GM12878 (cell line): ENCODE data around the gene CMSS1. TPM values are rescaled to one million over a fixed set of nuclear protein-coding genes. Genes with fewer than 3 reads are reported as not detected.

Experiments used
- ATAC-seq: fragments of 200-7000 bp; cut with Tn5 transposase; 3 replicates; pipeline ENCODE4 v1.9.1; 2020; ENCODE audit warnings: mild to moderate bottlenecking, moderate library complexity
- BruUV-seq: library from RNA; stranded (reverse); fragments of 400-500 nt; replicated peaks from 2 replicates; lab custom pipeline; 2021; lab: Mats Ljungman, UMichigan
- CTCF ChIA-PET: fragments of 300-600 bp; sonication (Branson Sonifier 250); formaldehyde crosslinking; extraction: SDS; loops from one replicate; lab custom pipeline; 2021; ENCODE audit warnings: inconsistent platforms; lab: Yijun Ruan, JAX
- POLR2A ChIA-PET: fragments of 350-600 bp; formaldehyde crosslinking; extraction: SDS; loops from one replicate; lab custom pipeline; 2021; ENCODE audit warnings: inconsistent platforms; lab: Charles Lee
- RAD21 ChIA-PET: fragments of 300-600 bp; sonication (Branson Sonifier 250); formaldehyde crosslinking; loops from one replicate; lab custom pipeline; 2023; ENCODE audit warnings: antibody characterized with exemption; ENCODE audit not compliant: unreplicated experiment; lab: Charles Lee
- SMC1A ChIA-PET: fragments of 300-600 bp; sonication (Branson Sonifier 250); formaldehyde crosslinking; loops from one replicate; lab custom pipeline; 2023; ENCODE audit not compliant: unreplicated experiment, uncharacterized antibody; lab: Charles Lee
- DNase-seq: peaks from one replicate; pipeline ENCODE4 v3.0.0-alpha.2; 2011; ENCODE audit warnings: low read depth, low spot score
- FAIRE-seq: peaks from 3 replicates; lab custom pipeline; 2011; peaks lifted over from hg19 to GRCh38; lab: Jason Lieb, UNC
- H2AFZ ChIP-seq: 2 replicates; pipeline ENCODE4 v1.6.0; 2011; ENCODE audit warnings: low read depth, low read length, control low read depth; ENCODE audit not compliant: control insufficient read depth
- H3K27ac ChIP-seq: 2 replicates; pipeline ENCODE4 v1.5.1; 2011; ENCODE audit warnings: control low read depth; ENCODE audit not compliant: control insufficient read depth, insufficient read depth
- H3K27me3 ChIP-seq, 2 experiments: replicated peaks in 1 of 2; 2 replicates each; pipeline versions ENCODE4 v1.6.0 to v1.6.1; 2011; ENCODE audit warnings: low read length in 1 of 2; ENCODE audit not compliant: control insufficient read depth in 2 of 2, insufficient read depth in 2 of 2
- H3K36me3 ChIP-seq, 2 experiments: 2 replicates each; pipeline ENCODE4 v1.5.1; 2011; ENCODE audit warnings: low read length in 1 of 2; ENCODE audit not compliant: control insufficient read depth in 2 of 2, insufficient read depth in 2 of 2
- H3K4me1 ChIP-seq: 2 replicates; pipeline ENCODE4 v1.6.1; 2011; ENCODE audit warnings: mild to moderate bottlenecking, low read length, moderate library complexity, mixed read lengths; ENCODE audit not compliant: control insufficient read depth, insufficient read depth
- H3K4me2 ChIP-seq: 2 replicates; pipeline ENCODE4 v1.6.0; 2011; ENCODE audit warnings: control low read depth; ENCODE audit not compliant: control insufficient read depth, insufficient read depth
- H3K4me3 ChIP-seq: fragments of 200-600 bp; sonication (generic); 2 replicates; pipeline ENCODE4 v1.5.1; 2016
- H3K79me2 ChIP-seq: 2 replicates; pipeline ENCODE4 v1.6.0; 2011; ENCODE audit warnings: low read length; ENCODE audit not compliant: control insufficient read depth, insufficient read depth
- H3K9ac ChIP-seq: 2 replicates; pipeline ENCODE4 v1.8.0; 2011; ENCODE audit warnings: low read length, control low read depth, mixed read lengths; ENCODE audit not compliant: control insufficient read depth, insufficient read depth
- H3K9me3 ChIP-seq: replicated peaks from 3 replicates; pipeline ENCODE4 v1.5.1; 2011; ENCODE audit warnings: mild to moderate bottlenecking, low read length; ENCODE audit not compliant: control insufficient read depth, insufficient read depth
- H4K20me1 ChIP-seq: 2 replicates; pipeline ENCODE4 v1.6.0; 2011; ENCODE audit not compliant: control insufficient read depth, insufficient read depth
- CBX3 ChIP-seq: fragments of 200-600 bp; sonication (generic); IDR thresholded peaks from 2 replicates; pipeline ENCODE4 v1.6.1; 2016; ENCODE audit warnings: low read depth, borderline replicate concordance
- CREM ChIP-seq: IDR thresholded peaks from 2 replicates; pipeline ENCODE4 v1.6.1; 2014; ENCODE audit warnings: antibody characterized with exemption, low read depth
- JUND ChIP-seq: IDR thresholded peaks from 2 replicates; pipeline ENCODE4 v1.6.1; 2012; ENCODE audit warnings: low read depth, mild to moderate bottlenecking, low read length, improper control_type of control experiment, moderate library complexity
- NBN ChIP-seq: fragments of 450-650 bp; IDR thresholded peaks from 2 replicates; pipeline ENCODE4 v1.6.1; 2016
- NR2F1 ChIP-seq: fragments of 450-650 bp; conservative IDR thresholded peaks from 2 replicates; pipeline ENCODE4 v1.6.1; 2017; ENCODE audit warnings: mild to moderate bottlenecking
- RB1 ChIP-seq: fragments of 450-650 bp; formaldehyde crosslinking; IDR thresholded peaks from 2 replicates; pipeline ENCODE4 v1.6.1; 2017; ENCODE audit warnings: mild to moderate bottlenecking, borderline replicate concordance
- SIX5 ChIP-seq: IDR thresholded peaks from 2 replicates; pipeline ENCODE4 v1.6.1; 2011; ENCODE audit warnings: mild to moderate bottlenecking, low read depth, low read length, moderate library complexity; ENCODE audit not compliant: severe bottlenecking
- SRF ChIP-seq, 2 experiments: IDR thresholded peaks; 2 replicates each; pipeline ENCODE4 v1.6.1; 2011; ENCODE audit warnings: low read depth in 2 of 2, low read length in 2 of 2, mild to moderate bottlenecking in 1 of 2, moderate library complexity in 1 of 2
- ZNF217 ChIP-seq: fragments of 450-650 bp; IDR thresholded peaks from 2 replicates; pipeline ENCODE4 v1.6.1; 2017; ENCODE audit warnings: antibody characterized with exemption, mild to moderate bottlenecking
- WGBS: methylation state at CpG from one replicate; pipeline ENCODE4 v1.1.6; 2016; ENCODE audit warnings: low lambda C conversion rate; ENCODE audit not compliant: insufficient replicate concordance, insufficient coverage; ENCODE audit errors: missing lambda C conversion rate; 5-methylcytosine and 5-hydroxymethylcytosine counted together
- in situ Hi-C: fragments of 300-500 bp; cut with MboI; formaldehyde crosslinking; loops from 9 replicates; pipeline ENCODE4 v1.14.3; 2018; ENCODE audit warnings: mixed read lengths
- intact Hi-C: fragments of 100-400 bp; cut with micrococcal nuclease; formaldehyde crosslinking; loops from one replicate; pipeline ENCODE4 v1.14.2; 2022; ENCODE audit not compliant: unreplicated experiment
- polyA plus RNA-seq, 11 experiments: library from polyadenylated mRNA; depleted of rRNA in 4 of 11; unstranded in 6 of 11; stranded (reverse) in 5 of 11; fragments of >200 nt; fragmentation: Nextera tagmentation in 4 of 11; fragmentation: Illumina TruSeq in 1 of 11; extraction: Ambion mirVana in 4 of 11; extraction: Trizol in 1 of 11; gene quantifications; 1 replicate in 1 of 11; 2 replicates in 10 of 11; pipeline versions ENCODE4 v1.2.1 to v1.2.3, GENCODE V29; 2011 to 2016; ENCODE audit warnings: inconsistent platforms in 2 of 11, missing spikeins in 2 of 11, low read depth in 1 of 11
- total RNA-seq, 4 experiments: library from RNA; depleted of rRNA in 3 of 4; stranded (reverse); fragments of >200 nt in 3 of 4; fragmentation: Illumina TruSeq in 1 of 4; extraction: Trizol in 1 of 4; gene quantifications; 2 replicates each; pipeline versions ENCODE4 v1.2.1 to v1.2.3, GENCODE V29; 2013 to 2021
- TF ChIP-seq, protein P1 (sequence below): IDR thresholded peaks from 2 replicates; pipeline ENCODE4 v1.6.1; 2011; ENCODE audit warnings: low read depth, low read length, improper control_type of control experiment, borderline replicate concordance
- TF ChIP-seq, protein P2 (sequence below): fragments of 450-650 bp; IDR thresholded peaks from 2 replicates; pipeline ENCODE4 v1.6.1; 2014; ENCODE audit warnings: mild to moderate bottlenecking
- TF ChIP-seq, protein P3 (sequence below): IDR thresholded peaks from 2 replicates; pipeline ENCODE4 v1.6.1; 2011; ENCODE audit warnings: mild to moderate bottlenecking, low read depth, low read length, moderate library complexity; ENCODE audit not compliant: insufficient replicate concordance

CMSS1 gene
- total and polyA plus RNA-seq, 10 of the 15 experiments (the other 5 are each of a cell fraction or from before 2014, with no cell fraction given): 31.0 to 118 (median 70.1) TPM

DNA sequence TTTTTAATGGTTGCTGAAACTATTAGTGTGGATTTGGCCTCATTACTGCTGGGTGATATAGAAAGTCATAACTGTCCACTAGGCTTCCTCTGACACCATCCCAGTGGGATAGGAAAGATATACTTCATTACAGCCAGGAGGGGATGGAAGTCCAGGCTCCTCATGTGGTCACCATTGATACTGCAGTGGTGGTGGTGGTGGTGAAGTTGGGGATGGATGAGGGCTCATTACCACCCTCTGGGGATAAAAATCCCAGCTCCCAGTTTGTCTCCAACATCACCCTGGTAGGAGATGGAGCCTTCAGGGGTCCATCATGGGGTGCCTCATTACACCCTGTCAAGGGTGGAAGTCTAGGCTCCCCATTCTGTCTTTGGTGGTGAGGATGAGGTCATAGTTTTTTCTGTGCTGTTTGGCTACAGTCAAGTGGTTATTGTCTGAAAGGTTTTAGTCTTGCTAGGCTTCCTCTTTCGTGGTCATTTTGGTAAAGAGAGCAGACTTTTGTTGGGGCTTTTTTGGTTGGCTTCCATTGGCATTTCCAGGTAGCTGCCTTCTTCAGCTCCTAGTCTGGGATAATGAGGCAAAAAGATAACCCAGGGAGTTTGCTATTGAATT lies 326.7 kb downstream of the CMSS1 start (continued):
- TF ChIP-seq, protein P1, sequence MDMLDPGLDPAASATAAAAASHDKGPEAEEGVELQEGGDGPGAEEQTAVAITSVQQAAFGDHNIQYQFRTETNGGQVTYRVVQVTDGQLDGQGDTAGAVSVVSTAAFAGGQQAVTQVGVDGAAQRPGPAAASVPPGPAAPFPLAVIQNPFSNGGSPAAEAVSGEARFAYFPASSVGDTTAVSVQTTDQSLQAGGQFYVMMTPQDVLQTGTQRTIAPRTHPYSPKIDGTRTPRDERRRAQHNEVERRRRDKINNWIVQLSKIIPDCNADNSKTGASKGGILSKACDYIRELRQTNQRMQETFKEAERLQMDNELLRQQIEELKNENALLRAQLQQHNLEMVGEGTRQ: no peak

DNA sequence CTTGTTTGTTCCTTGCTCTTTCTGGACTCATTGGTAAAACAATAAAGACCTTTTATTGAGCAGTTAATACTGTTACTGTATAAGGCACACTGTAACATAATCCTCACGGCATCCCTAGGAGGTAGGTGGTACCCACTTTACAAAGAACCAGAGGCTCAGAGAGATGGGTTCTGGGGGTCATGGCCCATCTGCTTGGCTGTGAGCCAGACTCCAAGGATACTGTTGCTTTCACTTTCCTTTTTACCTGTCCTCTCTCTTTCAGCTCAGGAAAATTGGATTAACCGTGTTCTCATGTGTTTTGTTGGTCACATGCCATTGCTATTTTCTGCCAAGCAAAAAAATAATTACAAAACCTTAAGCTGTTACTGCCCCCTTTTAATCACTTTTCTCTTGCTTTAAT lies 331.5 kb downstream of the CMSS1 start:
- no peaks in the 10 kb centered on the region; the same call in 1 of the 2 replicates for H3K79me2 ChIP-seq
- H3K9me3 ChIP-seq: no peaks in the 10 kb centered on the region
- 100% methylated on average over 2 of the region's 2 CpGs for whole genome bisulfite sequencing
- no peak for FAIRE-seq
- H3K4me2 ChIP-seq: no peak overlapping the region
- intact Hi-C loops (no loop called here), in situ Hi-C loops (no loop called here)
- no peak for ATAC-seq
- H3K36me3 ChIP-seq: peaks cover 1 to 2% of the 10 kb centered on the region in 2 experiments; a peak in 3 of 4 replicates
- no peak for TF ChIP-seq NBN
- TF ChIP-seq RB1: no peak
- TF ChIP-seq, protein P2, sequence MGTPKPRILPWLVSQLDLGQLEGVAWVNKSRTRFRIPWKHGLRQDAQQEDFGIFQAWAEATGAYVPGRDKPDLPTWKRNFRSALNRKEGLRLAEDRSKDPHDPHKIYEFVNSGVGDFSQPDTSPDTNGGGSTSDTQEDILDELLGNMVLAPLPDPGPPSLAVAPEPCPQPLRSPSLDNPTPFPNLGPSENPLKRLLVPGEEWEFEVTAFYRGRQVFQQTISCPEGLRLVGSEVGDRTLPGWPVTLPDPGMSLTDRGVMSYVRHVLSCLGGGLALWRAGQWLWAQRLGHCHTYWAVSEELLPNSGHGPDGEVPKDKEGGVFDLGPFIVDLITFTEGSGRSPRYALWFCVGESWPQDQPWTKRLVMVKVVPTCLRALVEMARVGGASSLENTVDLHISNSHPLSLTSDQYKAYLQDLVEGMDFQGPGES: no peak
- no peak for TF ChIP-seq CBX3
- no peak for TF ChIP-seq SRF (IDR thresholded peaks at IDR 0.05; ENCODE audit: low read depth in 2 of 2, low read length in 2 of 2)
- TF ChIP-seq, protein P3, sequence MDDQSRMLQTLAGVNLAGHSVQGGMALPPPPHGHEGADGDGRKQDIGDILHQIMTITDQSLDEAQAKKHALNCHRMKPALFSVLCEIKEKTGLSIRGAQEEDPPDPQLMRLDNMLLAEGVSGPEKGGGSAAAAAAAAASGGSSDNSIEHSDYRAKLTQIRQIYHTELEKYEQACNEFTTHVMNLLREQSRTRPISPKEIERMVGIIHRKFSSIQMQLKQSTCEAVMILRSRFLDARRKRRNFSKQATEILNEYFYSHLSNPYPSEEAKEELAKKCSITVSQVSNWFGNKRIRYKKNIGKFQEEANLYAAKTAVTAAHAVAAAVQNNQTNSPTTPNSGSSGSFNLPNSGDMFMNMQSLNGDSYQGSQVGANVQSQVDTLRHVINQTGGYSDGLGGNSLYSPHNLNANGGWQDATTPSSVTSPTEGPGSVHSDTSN: no peak
- no peak for TF ChIP-seq JUND
- no peak for TF ChIP-seq SIX5
- no peak for TF ChIP-seq CREM
- TF ChIP-seq NR2F1: no peak
- no peak for TF ChIP-seq ZNF217
- peaks cover 3% of the 10 kb centered on the region; the same call in 1 of the 2 replicates for H3K4me1 ChIP-seq
- H3K27ac ChIP-seq: no peak overlapping the region
- BruUV-seq: no TSS peak
- no peak overlapping the region for H3K4me3 ChIP-seq
- ChIA-PET POLR2A (no interaction called here), RAD21 (no interaction called here), CTCF (interaction anchor here (1.1 kb wide), 1 partner anchor 13 kb away, joined by 4 read pairs; no protein-coding TSS in a partner anchor), SMC1A (no interaction called here)
- no peak overlapping the region for H2AFZ ChIP-seq
- DNase-seq: no peak
- H4K20me1 ChIP-seq: no peaks in the 10 kb centered on the region
- no peak overlapping the region for H3K9ac ChIP-seq
- no peaks in the 10 kb centered on the region for H3K27me3 ChIP-seq
